HG03432 (cell line): ENCODE measurements around the gene CAMK2N2.
"Not testable (repeated sequence)": the region's sequence is repeated elsewhere in the genome, so short reads cannot be mapped to it uniquely, and the experiment has no call there.

Source experiments
- ATAC-seq: cut with Tn5 transposase; IDR thresholded peaks from one replicate; pipeline ENCODE4 v1.9.1; 2021; ENCODE audit warnings: mild to moderate bottlenecking, moderate library complexity; ENCODE audit not compliant: unreplicated experiment

Gene CAMK2N2

DNA sequence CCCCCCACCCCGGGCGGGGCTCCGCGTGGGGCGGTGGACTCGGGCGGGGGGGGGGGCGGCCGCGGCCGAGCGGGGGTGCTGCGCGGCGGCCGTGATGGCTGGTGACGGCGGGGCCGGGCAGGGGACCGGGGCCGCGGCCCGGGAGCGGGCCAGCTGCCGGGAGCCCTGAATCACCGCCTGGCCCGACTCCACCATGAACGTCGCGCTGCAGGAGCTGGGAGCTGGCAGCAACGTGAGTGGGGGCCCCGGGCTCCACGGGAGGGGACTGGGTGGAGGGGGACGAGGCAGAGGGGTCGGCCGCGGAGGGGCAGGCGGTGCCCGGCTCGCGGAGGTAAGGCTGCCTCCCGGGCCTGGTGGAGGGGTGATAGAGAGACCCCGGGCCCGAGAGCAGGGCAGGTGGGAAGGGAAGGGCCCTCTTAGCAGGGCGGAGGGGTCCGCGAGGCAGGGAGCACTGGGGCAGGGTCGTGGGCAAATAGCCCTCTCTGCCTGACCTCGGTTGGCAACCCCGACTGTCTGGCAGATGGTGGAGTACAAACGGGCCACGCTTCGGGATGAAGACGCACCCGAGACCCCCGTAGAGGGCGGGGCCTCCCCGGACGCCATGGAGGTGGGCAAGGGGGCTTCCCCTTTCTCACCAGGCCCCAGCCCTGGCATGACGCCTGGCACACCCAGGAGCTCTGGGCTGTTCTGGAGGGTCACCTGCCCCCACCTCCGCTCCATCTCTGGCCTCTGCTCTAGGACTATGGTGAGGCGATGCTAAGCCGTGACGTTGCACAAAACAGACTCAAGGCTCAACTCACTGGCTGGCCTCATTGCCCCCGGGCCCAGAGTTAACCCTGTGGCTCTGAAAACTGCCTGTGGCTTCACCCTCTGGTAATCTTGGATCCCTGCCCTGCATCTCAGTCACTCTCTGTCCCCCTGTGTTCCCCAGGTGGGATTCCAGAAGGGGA, 14.9 kb upstream of the CAMK2N2 start, which contains the start of gene ECE2:
ECE2 (plus strand) TSS at position 62 of the 950 bp plus-strand sequence; CDS start at position 194, 132 bp downstream.
- ATAC-seq: no peak

- no peak for ATAC-seq
Observed at GRCh38 chr3:184275381-184275701, 14.0 kb upstream of the CAMK2N2 start.

DNA sequence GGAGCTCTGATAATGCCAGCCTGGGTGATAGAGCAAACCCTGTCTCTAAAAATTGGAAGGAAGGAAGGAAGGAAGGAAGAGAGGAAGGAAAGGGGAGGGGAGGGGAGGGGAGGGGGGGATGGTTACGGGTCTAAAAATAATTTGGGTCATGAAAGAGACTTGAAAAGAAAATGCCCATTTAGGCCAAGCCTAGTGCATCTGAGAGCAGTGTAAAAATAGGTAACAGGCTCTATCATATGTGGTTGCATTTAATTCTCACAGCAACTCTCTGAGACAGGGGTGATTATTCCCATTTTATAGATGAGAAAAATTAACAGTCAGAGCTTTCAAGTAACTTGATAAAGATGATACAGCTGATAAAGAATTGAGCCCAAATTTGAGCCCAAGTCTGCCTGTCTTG, 10.9 kb upstream of the CAMK2N2 start:
- no peak for ATAC-seq

DNA sequence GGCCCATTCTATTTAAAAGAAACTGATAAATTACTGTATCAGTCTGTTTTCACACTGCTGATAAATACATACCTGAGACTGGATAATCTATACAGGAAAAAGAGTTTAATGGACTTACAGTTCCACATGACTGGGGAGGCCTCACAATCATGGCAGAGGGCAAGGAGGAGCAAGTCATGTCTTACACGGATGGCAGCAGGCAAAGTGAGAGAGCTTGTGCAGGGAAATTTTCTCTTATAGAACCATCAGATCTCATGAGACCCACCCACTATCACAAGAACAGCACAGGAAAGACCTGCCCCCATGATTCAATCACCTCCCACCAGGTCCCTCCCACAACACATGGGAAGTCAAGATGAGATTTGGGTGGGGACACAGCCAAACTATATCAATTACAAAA, 5.9 kb upstream of the CAMK2N2 start:
- ATAC-seq: not testable (repeated sequence)

DNA sequence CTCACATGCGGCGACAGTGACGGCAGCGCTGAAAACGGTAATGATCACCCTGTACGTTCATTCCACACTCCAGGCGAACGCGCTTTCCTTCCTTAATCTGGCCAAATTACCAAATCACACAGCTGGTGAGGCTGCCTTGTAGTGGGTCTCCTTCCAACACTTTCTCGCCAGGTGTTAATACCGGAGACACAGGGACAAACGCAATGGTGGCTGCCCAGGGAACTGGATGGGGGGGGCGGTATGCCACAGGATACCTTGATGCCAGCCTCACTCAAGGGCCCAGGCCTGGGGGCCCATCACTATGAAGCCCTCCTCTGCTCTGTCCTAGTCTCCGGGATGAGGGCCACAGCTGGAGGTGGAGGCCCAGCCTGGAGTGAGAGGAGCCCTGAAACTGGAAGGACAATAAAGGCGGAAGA, 1.4 kb upstream of the CAMK2N2 start:
- no peak for ATAC-seq

DNA sequence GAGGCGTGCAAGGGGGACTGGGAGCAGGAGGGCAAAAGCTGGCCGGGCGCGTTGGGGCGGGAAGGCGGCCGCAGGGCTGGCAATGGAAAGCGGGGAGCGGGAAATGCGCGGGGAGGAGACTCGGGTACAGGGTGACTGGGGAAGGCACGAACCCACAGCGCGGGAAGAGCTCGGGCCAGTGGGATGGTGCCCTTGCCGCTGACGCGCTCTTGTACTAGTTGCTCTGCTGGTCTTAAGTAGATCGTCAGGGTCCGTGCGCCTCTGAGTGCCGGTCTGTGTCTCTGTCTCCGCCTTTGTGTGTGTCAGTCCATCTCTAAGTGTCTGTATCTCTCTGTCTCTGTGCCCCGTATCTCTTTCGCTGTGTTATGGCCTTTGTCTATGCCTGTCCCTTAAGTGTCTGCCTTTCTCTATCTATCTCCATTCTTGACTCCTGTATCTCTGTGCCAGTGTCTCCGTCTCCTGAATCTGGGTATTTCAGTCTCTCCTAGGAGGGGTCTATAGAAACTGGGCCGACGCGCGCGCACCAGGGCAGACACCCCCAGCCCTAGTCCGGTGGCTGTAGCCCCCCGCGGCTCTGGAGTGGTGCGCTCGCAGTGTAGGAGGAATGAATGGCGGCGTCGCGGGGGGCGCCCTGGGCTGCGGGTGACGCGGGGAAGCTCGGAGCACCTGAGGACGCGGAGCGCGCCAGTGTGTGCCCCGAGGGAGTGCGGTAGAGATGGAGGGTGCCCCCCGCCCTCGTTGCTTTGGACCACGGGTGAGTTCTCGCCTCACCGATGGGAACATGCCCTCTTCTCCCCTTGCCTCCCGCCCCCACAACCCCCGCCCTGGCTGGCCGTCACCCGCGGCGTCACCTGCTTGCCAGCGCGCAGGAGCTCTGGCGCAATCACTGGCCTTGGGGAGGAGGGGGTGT, 756 bp upstream of the CAMK2N2 start:
- peak; percentile 20 for ATAC-seq

- no peak for ATAC-seq
Observed at GRCh38 chr3:184260724-184261269, 556 bp downstream of the CAMK2N2 start.

- ATAC-seq: no peak
Observed at GRCh38 chr3:184259878-184260723, 1.3 kb downstream of the CAMK2N2 start.

DNA sequence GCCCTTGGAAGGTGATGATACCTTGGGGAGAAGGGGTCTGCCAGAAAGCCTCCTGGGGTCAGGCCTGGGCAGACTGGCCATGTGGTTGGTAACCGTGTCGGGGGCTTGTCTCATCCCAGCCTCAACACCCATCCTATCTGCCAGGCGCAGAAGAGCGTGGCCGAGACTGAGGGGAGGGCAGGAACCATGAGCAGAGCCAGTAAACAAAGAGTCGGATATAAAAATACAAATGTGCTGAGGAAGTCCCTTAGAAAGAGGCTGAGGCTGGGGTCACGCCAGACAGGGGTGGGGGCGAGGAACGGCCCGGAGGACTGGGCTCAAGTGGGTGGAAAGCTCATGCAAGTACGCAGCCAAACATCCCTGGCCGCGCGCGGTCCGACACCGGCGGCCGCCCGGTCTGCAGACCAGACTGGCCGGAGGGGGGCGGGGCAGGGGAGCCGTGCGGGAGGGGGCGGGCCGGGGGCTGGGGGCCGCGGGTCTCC, 1.9 kb downstream of the CAMK2N2 start:
- no peak for ATAC-seq

DNA sequence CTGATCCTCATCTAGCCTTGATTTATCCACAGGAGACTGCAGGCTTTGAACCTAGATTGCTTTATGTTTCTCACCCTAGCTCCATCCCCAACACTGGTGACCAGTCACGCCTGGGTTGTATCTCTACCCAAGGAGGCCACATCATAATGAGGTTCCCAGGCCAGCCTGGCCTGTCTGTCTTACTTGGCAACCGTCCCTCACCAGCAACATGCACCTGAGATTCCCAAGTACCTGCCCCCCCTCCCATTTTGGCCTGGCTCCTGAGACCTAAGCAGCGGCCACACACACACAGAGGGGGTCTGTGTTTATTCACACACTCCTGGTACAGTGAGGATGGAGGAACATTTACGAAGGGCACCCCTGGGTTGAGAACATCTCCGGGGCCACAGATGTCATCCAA, 2.4 kb downstream of the CAMK2N2 start:
- ATAC-seq: no peak

GRCh38 chr3:184257083-184257915, 4.1 kb downstream of the CAMK2N2 start:
- ATAC-seq: no peak

DNA sequence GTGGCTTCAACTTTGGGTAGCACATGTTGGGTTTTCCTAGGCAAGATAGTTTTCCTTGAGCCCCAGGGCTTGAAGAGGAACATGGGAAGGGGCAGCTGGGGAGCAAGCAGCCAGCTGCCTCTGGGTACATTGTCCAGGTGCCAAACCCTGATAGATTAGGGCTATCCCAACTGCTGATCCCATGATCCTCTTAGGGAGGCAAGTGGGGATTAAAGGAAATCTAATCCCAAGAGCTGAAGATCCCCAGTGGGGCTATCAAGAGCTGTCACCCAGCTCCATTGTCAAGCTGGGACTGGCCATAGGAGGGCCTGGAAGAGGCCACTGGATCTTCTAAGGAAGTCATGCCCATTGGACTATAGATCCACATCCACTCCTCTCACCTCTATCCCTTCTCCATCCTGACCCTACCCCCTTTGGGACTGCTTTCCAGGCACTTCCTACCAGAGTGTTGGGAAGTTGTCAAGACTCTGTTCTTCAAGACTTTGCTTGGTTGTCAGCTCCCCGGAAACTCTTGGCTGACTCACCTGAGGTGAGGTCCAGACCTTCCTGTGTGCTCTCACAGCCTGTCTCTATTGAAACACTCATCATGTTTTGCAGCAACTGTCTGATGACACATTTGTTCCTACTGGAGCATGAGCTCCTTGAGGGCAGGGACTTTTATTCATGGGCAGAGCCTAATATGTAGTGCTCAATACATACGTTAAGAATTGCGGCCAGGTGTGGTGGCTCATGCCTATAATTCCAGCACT, 5.9 kb downstream of the CAMK2N2 start:
- ATAC-seq: no peak

DNA sequence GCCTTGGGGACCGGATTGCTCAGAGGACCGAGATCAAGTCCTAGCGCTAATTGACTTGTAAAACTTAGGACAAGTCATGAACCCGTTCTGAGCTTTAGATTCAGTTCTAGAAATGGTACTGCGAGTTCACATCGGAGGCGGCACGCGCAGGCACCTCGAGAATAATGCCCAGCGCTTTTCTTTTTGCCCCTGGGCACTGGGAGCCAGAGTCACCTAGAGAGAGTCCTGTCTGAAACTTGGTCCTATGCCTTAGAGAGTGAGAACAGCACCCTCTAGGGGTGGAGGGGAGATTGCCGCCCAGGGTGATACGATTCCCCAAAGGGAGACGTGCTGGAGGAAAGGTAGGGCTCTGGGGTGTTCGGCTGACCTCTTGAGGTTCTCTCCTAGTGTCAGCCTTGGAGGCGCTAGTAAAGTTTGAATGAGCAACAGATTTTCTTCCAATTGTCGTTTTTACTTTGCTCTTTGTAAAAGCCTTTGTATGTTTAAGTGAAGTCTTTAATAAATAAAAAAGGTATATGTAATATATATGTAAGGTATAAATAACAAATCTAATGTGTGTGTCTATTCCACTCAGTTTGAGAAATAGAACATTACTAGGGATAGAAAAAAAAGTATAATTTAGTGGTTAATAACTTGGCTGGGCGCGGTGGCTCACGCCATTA, 11.1 kb downstream of the CAMK2N2 start:
- peak; percentile 71 for ATAC-seq

DNA sequence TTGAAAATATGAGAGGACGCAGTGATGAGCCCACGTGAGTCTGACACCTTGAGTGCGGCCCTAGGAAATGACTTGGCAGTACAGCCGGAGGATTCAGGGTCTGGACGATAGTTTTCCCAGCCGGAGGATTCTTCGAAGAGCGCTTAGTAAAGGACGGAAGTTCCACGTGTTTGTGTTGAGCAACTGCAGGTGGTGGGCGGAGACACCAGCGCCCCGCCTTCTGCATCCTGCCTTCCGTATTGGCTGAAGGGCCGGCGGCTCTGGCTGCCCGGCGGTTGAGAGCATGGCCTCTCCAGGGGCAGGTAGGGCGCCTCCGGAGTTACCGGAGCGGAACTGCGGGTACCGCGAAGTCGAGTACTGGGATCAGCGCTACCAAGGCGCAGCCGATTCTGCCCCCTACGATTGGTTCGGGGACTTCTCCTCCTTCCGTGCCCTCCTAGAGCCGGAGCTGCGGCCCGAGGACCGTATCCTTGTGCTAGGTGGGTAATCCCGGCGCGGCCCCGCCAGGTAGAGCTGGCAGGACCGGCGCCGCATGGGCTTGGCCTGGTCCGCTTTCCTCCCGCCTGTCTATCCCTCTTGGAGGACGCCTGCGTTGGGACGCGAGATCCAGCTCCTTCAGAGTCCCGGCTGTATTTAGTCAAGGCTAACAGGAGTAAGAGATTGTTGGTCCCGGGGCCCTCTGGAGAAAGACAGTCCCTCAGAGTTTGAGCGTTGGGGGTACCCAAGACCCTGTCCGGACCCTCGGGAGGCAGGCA, 11.8 kb downstream of the CAMK2N2 start, which contains the start of gene EEF1AKMT4:
EEF1AKMT4 (plus strand) TSS at position 261 of the 755 bp plus-strand sequence; CDS start at position 284, 23 bp downstream.
- ATAC-seq: peak; percentile 90

- ATAC-seq: peak; percentile 58
Observed at GRCh38 chr3:184248454-184249411, 12.6 kb downstream of the CAMK2N2 start, which contains the start of gene ALG3. Gene ALG3, minus strand, starts transcription at chr3:184248962. Its CDS starts 22 bp downstream, at chr3:184248940.

GRCh38 chr3:184242297-184242685, 19.1 kb downstream of the CAMK2N2 start:
- no peak for ATAC-seq
